ES-I3 (cell line): ENCODE results near the gene CACNA1E.

Experiments used
- H3K36me3 ChIP-seq: 2 replicates; pipeline ENCODE4 v1.6.1; 2013; ENCODE audit warnings: mild to moderate bottlenecking, low read length, control low read depth, moderate library complexity; ENCODE audit not compliant: insufficient read depth
- H3K4me1 ChIP-seq: 2 replicates; pipeline ENCODE4 v1.6.1; 2013; ENCODE audit warnings: mild to moderate bottlenecking, control low read depth, low read length; ENCODE audit not compliant: insufficient read depth
- H3K9ac ChIP-seq: 2 replicates; pipeline ENCODE4 v1.6.1; 2013; ENCODE audit warnings: low read depth, mild to moderate bottlenecking, low read length, moderate library complexity
- H3K9me3 ChIP-seq: 2 replicates; pipeline ENCODE4 v1.6.1; 2013; ENCODE audit warnings: mild to moderate bottlenecking, low read length, moderate library complexity; ENCODE audit not compliant: control insufficient read depth, insufficient read depth

Gene CACNA1E

GRCh38 chr1:181632960-181633359 lies 149.6 kb downstream of the CACNA1E start:
- Histone ChIP-seq H3K9me3 (no peaks in the 10 kb centered on the region), H3K4me1 (no peaks in the 10 kb centered on the region), H3K36me3 (no peaks in the 10 kb centered on the region), H3K9ac (no peak overlapping the region)

GRCh38 chr1:181635110-181635509 lies 151.8 kb downstream of the CACNA1E start:
- Histone ChIP-seq H3K9ac (no peak overlapping the region), H3K36me3 (no peaks in the 10 kb centered on the region), H3K9me3 (no peaks in the 10 kb centered on the region), H3K4me1 (no peaks in the 10 kb centered on the region)

GRCh38 chr1:181637998-181638397 lies 154.7 kb downstream of the CACNA1E start:
- Histone ChIP-seq H3K9me3 (no peaks in the 10 kb centered on the region), H3K9ac (no peak overlapping the region), H3K36me3 (no peaks in the 10 kb centered on the region), H3K4me1 (no peaks in the 10 kb centered on the region)

GRCh38 chr1:181640956-181641355 lies 157.6 kb downstream of the CACNA1E start:
- H3K36me3 ChIP-seq = no peaks in the 10 kb centered on the region
- H3K9ac ChIP-seq = no peak overlapping the region
- H3K9me3 ChIP-seq = no peaks in the 10 kb centered on the region
- H3K4me1 ChIP-seq = no peaks in the 10 kb centered on the region

GRCh38 chr1:181643631-181644030 lies 160.3 kb downstream of the CACNA1E start:
- no peaks in the 10 kb centered on the region for H3K4me1 ChIP-seq
- H3K9ac ChIP-seq = no peak overlapping the region
- no peaks in the 10 kb centered on the region for H3K9me3 ChIP-seq
- H3K36me3 ChIP-seq = no peaks in the 10 kb centered on the region

- no peaks in the 10 kb centered on the region for H3K36me3 ChIP-seq
- no peaks in the 10 kb centered on the region for H3K9me3 ChIP-seq
- no peak overlapping the region for H3K9ac ChIP-seq
- no peaks in the 10 kb centered on the region for H3K4me1 ChIP-seq
These were observed 161.9 kb downstream of the CACNA1E start for GRCh38 chr1:181645171-181645570.

GRCh38 chr1:181646710-181647109 lies 163.4 kb downstream of the CACNA1E start:
- Histone ChIP-seq H3K9ac (no peak overlapping the region), H3K36me3 (no peaks in the 10 kb centered on the region), H3K9me3 (no peaks in the 10 kb centered on the region), H3K4me1 (no peaks in the 10 kb centered on the region)

- Histone ChIP-seq H3K4me1 (no peaks in the 10 kb centered on the region), H3K9ac (no peak overlapping the region), H3K9me3 (no peaks in the 10 kb centered on the region)
These were observed 164.2 kb downstream of the CACNA1E start for GRCh38 chr1:181647314-181648035.

GRCh38 chr1:181651276-181651675 lies 168.0 kb downstream of the CACNA1E start:
- Histone ChIP-seq H3K9ac (no peak overlapping the region), H3K9me3 (no peaks in the 10 kb centered on the region), H3K36me3 (no peaks in the 10 kb centered on the region), H3K4me1 (no peaks in the 10 kb centered on the region)

More at GRCh38 chr1:181647314-181648035, 164.2 kb downstream of the CACNA1E start:
- no peaks in the 10 kb centered on the region for H3K36me3 ChIP-seq

- Histone ChIP-seq H3K9ac (no peak overlapping the region), H3K4me1 (no peaks in the 10 kb centered on the region), H3K36me3 (no peaks in the 10 kb centered on the region), H3K9me3 (no peaks in the 10 kb centered on the region)
These were observed 172.4 kb downstream of the CACNA1E start for GRCh38 chr1:181655756-181656155.

GRCh38 chr1:181656491-181656890 lies 173.2 kb downstream of the CACNA1E start:
- Histone ChIP-seq H3K9ac (no peak overlapping the region), H3K9me3 (no peaks in the 10 kb centered on the region), H3K36me3 (no peaks in the 10 kb centered on the region), H3K4me1 (no peaks in the 10 kb centered on the region)

- H3K9me3 ChIP-seq = no peaks in the 10 kb centered on the region
- H3K4me1 ChIP-seq = no peaks in the 10 kb centered on the region
- H3K9ac ChIP-seq = no peak overlapping the region
- no peaks in the 10 kb centered on the region for H3K36me3 ChIP-seq
These were observed 175.3 kb downstream of the CACNA1E start for GRCh38 chr1:181658581-181658980.

GRCh38 chr1:181659321-181659957 lies 176.1 kb downstream of the CACNA1E start:
- Histone ChIP-seq H3K36me3 (no peaks in the 10 kb centered on the region), H3K9me3 (no peaks in the 10 kb centered on the region), H3K9ac (no peak overlapping the region), H3K4me1 (no peaks in the 10 kb centered on the region)

- H3K36me3 ChIP-seq = no peaks in the 10 kb centered on the region
- no peaks in the 10 kb centered on the region for H3K9me3 ChIP-seq
- H3K9ac ChIP-seq = no peak overlapping the region
- H3K4me1 ChIP-seq = no peaks in the 10 kb centered on the region
These were observed 177.3 kb downstream of the CACNA1E start for GRCh38 chr1:181660621-181661020.

GRCh38 chr1:181661569-181661968 lies 178.3 kb downstream of the CACNA1E start:
- H3K9me3 ChIP-seq = no peaks in the 10 kb centered on the region
- H3K9ac ChIP-seq = no peak overlapping the region
- no peaks in the 10 kb centered on the region for H3K4me1 ChIP-seq
- no peaks in the 10 kb centered on the region for H3K36me3 ChIP-seq
